B cell (primary cell): Measurements from ENCODE around the gene MPND. TPM values are rescaled to one million over a fixed set of nuclear protein-coding genes. Genes with fewer than 3 reads are reported as not detected.

Experiments
- ATAC-seq: fragments of 200-7000 bp; cut with Tn5 transposase; one replicate; pipeline ENCODE4 v1.10.0; 2021; ENCODE audit warnings: low read depth, mild to moderate bottlenecking, moderate number of reproducible peaks, moderate library complexity
- CTCF ChIA-PET: fragments of 350-600 bp; sonication (Branson Sonifier 250); formaldehyde crosslinking; loops from one replicate; lab custom pipeline; 2021; ENCODE audit warnings: antibody characterized with exemption, inconsistent platforms; lab: Charles Lee
- POLR2A ChIA-PET: fragments of 350-600 bp; sonication (Branson Sonifier 250); formaldehyde crosslinking; loops from one replicate; lab custom pipeline; 2021; ENCODE audit warnings: antibody characterized with exemption; lab: Charles Lee
- DNase-seq: peaks from one replicate; pipeline ENCODE4 v3.0.0; 2013
- H2AFZ ChIP-seq: 2 replicates; pipeline ENCODE4 v1.6.1; 2012; ENCODE audit warnings: mild to moderate bottlenecking, low read depth, low read length; ENCODE audit not compliant: insufficient read depth, poor library complexity, severe bottlenecking
- H3K27ac ChIP-seq, 2 donors: 1 replicate in 1 of 2; 2 replicates in 1 of 2; pipeline ENCODE4 v1.5.1; 2012 to 2013; ENCODE audit warnings: low read length in 2 of 2, mild to moderate bottlenecking in 2 of 2, moderate library complexity in 1 of 2
- H3K27me3 ChIP-seq, 4 experiments: fragments of 200-600 bp in 1 of 4; sonication (generic) in 1 of 4; replicated peaks in 1 of 4; 1 replicate in 2 of 4; 2 replicates in 2 of 4; pipeline versions ENCODE4 v1.6.1 to v1.7.0; 2013 to 2016; ENCODE audit warnings: low read length in 3 of 4, mild to moderate bottlenecking in 2 of 4, mixed read lengths in 1 of 4, moderate library complexity in 1 of 4; ENCODE audit not compliant: insufficient read depth in 4 of 4, control insufficient read depth in 3 of 4; ENCODE audit errors: control extremely low read depth in 1 of 4
- H3K36me3 ChIP-seq, 2 experiments: replicated peaks in 1 of 2; 1 replicate in 1 of 2; 2 replicates in 1 of 2; pipeline versions ENCODE4 v1.6.1 to v1.7.1; 2013; ENCODE audit warnings: low read length in 1 of 2; ENCODE audit not compliant: insufficient read depth in 2 of 2, control insufficient read depth in 1 of 2; ENCODE audit errors: control extremely low read depth in 1 of 2, extremely low read depth in 1 of 2
- H3K4me1 ChIP-seq, 2 donors: fragments of 200-600 bp in 1 of 2; sonication (generic) in 1 of 2; 1 replicate in 1 of 2; 2 replicates in 1 of 2; pipeline versions ENCODE4 v1.5.1 to v1.6.1; 2013 to 2017; ENCODE audit warnings: low read length in 2 of 2; ENCODE audit not compliant: control insufficient read depth in 2 of 2, insufficient read depth in 2 of 2
- H3K4me2 ChIP-seq: replicated peaks from 2 replicates; pipeline ENCODE3; 2012; ENCODE audit warnings: mild to moderate bottlenecking, low read depth, low read length; ENCODE audit not compliant: poor library complexity, severe bottlenecking
- H3K4me3 ChIP-seq, 5 experiments: fragments of 200-600 bp in 1 of 5; sonication (generic) in 1 of 5; 1 replicate in 3 of 5; 2 replicates in 2 of 5; pipeline versions ENCODE4 v1.5.1 to v1.7.0; 2011 to 2016; ENCODE audit warnings: low read length in 4 of 5, mild to moderate bottlenecking in 4 of 5, low read depth in 2 of 5, control low read depth in 1 of 5, moderate library complexity in 1 of 5; ENCODE audit not compliant: insufficient read depth in 1 of 5; ENCODE audit errors: control extremely low read depth in 1 of 5, extremely low read depth in 1 of 5
- H3K79me2 ChIP-seq: fragments of 200-600 bp; sonication (generic); one replicate; pipeline ENCODE4 v1.6.0; 2016; ENCODE audit warnings: low read length; ENCODE audit not compliant: control insufficient read depth, insufficient read depth
- H3K9ac ChIP-seq: fragments of 200-600 bp; sonication (generic); 2 replicates; pipeline ENCODE4 v1.6.1; 2017; ENCODE audit warnings: mild to moderate bottlenecking, low read length, moderate library complexity
- H3K9me3 ChIP-seq, 3 donors: one replicate each; pipeline versions ENCODE4 v1.6.1 to v1.7.1; 2013; ENCODE audit warnings: low read length in 2 of 3; ENCODE audit not compliant: control insufficient read depth in 2 of 3, insufficient read depth in 1 of 3; ENCODE audit errors: control extremely low read depth in 1 of 3
- H4K20me1 ChIP-seq: 2 replicates; pipeline ENCODE4 v1.6.0; 2012; ENCODE audit warnings: mild to moderate bottlenecking, low read length; ENCODE audit not compliant: insufficient read depth, control insufficient read depth, poor library complexity, severe bottlenecking
- H3K27ac Mint-ChIP-seq: one replicate; pipeline ENCODE4 v1.8.0; 2021; ENCODE audit warnings: mixed read lengths
- H3K27me3 Mint-ChIP-seq: one replicate; pipeline ENCODE4 v1.8.0; 2021; ENCODE audit warnings: mixed read lengths
- H3K4me1 Mint-ChIP-seq: one replicate; pipeline ENCODE4 v1.8.0; 2021; ENCODE audit warnings: mixed read lengths
- H3K4me3 Mint-ChIP-seq: one replicate; pipeline ENCODE4 v1.8.0; 2021; ENCODE audit warnings: mixed read lengths
- H3K9me3 Mint-ChIP-seq: one replicate; pipeline ENCODE4 v1.8.0; 2022; ENCODE audit warnings: mixed read lengths; ENCODE audit not compliant: insufficient read depth
- CTCF ChIP-seq: fragments of 200-600 bp; IDR thresholded peaks from one replicate; pipeline ENCODE4 v1.8.0; 2022; ENCODE audit warnings: antibody characterized with exemption, mild to moderate bottlenecking
- EZH2 ChIP-seq: IDR thresholded peaks from 2 replicates; pipeline ENCODE4 v1.6.1; 2012; ENCODE audit warnings: borderline replicate concordance, low read depth, mild to moderate bottlenecking, moderate library complexity, low read length; ENCODE audit not compliant: insufficient read depth, poor library complexity, severe bottlenecking
- WGBS: methylation state at CpG from one replicate; pipeline ENCODE4 v1.1.5; 2013; ENCODE audit warnings: missing lambda C conversion rate; ENCODE audit not compliant: insufficient coverage; 5-methylcytosine and 5-hydroxymethylcytosine counted together
- intact Hi-C: fragments of 100-400 bp; cut with micrococcal nuclease; formaldehyde crosslinking; loops from one replicate; pipeline ENCODE4 v1.10.0; 2022
- polyA plus RNA-seq: library from polyadenylated mRNA; depleted of rRNA; stranded (reverse); fragments of >200 nt; gene quantifications from 2 replicates; pipeline ENCODE4 v1.2.3, GENCODE V29; 2012
- total RNA-seq, 2 donors: library from RNA; stranded (reverse); fragments of 120-200 nt in 1 of 2; gene quantifications; 1 replicate in 1 of 2; 2 replicates in 1 of 2; pipeline versions ENCODE4 v1.2.3 to v1.2.4, GENCODE V29; 2013 to 2022

Gene MPND
- total and polyA plus RNA-seq, 2 donors (not counting 1 experiment from before 2014, with no cell fraction given) = 14.5 to 25.6 TPM

GRCh38 chr19:4393947-4394590 is 50.7 kb downstream of the MPND start:
- Mint-ChIP-seq H3K9me3 (no peaks in the 10 kb centered on the region), H3K4me1 (peaks cover 52% of the 10 kb centered on the region), H3K4me3 (no peak overlapping the region), H3K27ac (no peak overlapping the region), H3K27me3 (no peaks in the 10 kb centered on the region)
- DNase-seq (no peak), ATAC-seq (no peak)
- Histone ChIP-seq H3K4me3 (no peak overlapping the region), H3K36me3 (peaks cover 1 to 27% of the 10 kb centered on the region in 2 experiments), H3K27me3 (no peaks in the 10 kb centered on the region), H4K20me1 (peaks cover 97% of the 10 kb centered on the region), H3K4me2 (no peak overlapping the region), H3K9me3 (no peaks in the 10 kb centered on the region), H3K27ac (no peak overlapping the region), H3K79me2 (peaks cover 99% of the 10 kb centered on the region), H3K9ac (no peak overlapping the region), H2AFZ (no peak overlapping the region), H3K4me1 (peaks cover 6 to 20% of the 10 kb centered on the region in 2 donors)
- TF ChIP-seq CTCF (no peak), EZH2 (no peak)
- POLR2A ChIA-PET = interaction anchor here (0.6 kb wide), 1 partner anchor 8 kb away, joined by 4 read pairs; the partner anchor contains the start of gene CHAF1A
- WGBS = 100% methylated on average over 3 of the region's 8 CpGs
- CTCF ChIA-PET = interaction anchor here (0.6 to 0.9 kb wide), 3 partner anchors 42 to 1094 kb away, joined by 3 to 4 read pairs (median 3); no protein-coding TSS in a partner anchor
- intact Hi-C loops = no loop called here
